ENCODE measurements around the gene MRPL28. TPM values are rescaled to one million over a fixed set of nuclear protein-coding genes. Genes with fewer than 3 reads are reported as not detected.
A peak's percentile ranks its signal among the peaks of the same experiment; 100 is the strongest.
"Not testable (repeated sequence)": the region's sequence is repeated elsewhere in the genome, so short reads cannot be mapped to it uniquely, and the experiment has no call there.

MRPL28 gene
- total RNA-seq, 2 donors from 2014 or later: 137 to 138 TPM

- Histone ChIP-seq H3K9ac (ENCODE audit: extremely low read depth, low read length, poor library complexity, severe bottlenecking) (no peak overlapping the region), H3K27me3 (ENCODE audit: control insufficient read depth, insufficient read depth, low read length, poor library complexity, severe bottlenecking) (no peaks in the 10 kb centered on the region), H3K9me3 (ENCODE audit: control insufficient read depth, low read length) (no peaks in the 10 kb centered on the region), H3K4me1 (ENCODE audit: control insufficient read depth, insufficient read depth, low read length) (no peaks in the 10 kb centered on the region), H3K27ac (ENCODE audit: low read depth, low read length) (no peak overlapping the region), H3K36me3 (ENCODE audit: control insufficient read depth, insufficient read depth, low read length) (no peaks in the 10 kb centered on the region), H3K4me3 (ENCODE audit: low read length) (no peak overlapping the region)
- no peak overlapping the region for H3K4me3 Mint-ChIP-seq
- no peaks in the 10 kb centered on the region for H3K4me1 Mint-ChIP-seq
- no peak for TF ChIP-seq CTCF (conservative IDR thresholded peaks at IDR 0.05)
- no peak for DNase-seq
- H3K9me3 Mint-ChIP-seq: no peaks in the 10 kb centered on the region
- H3K27ac Mint-ChIP-seq: no peak overlapping the region
- 96 to 100% methylated on average over 1 to 4 of the region's 6 CpGs for WGBS, 2 experiments (ENCODE audit: insufficient coverage in 1 of 2, insufficient read length in 1 of 2)
- peaks cover 10% of the 10 kb centered on the region for H3K36me3 Mint-ChIP-seq (ENCODE audit: low read depth)
- no peaks in the 10 kb centered on the region for H3K27me3 Mint-ChIP-seq (ENCODE audit: insufficient read depth)
These were observed 36.8 kb downstream of the MRPL28 start for GRCh38 chr16:333406-334094.

- not testable (repeated sequence) for H3K27me3 ChIP-seq (ENCODE audit: control insufficient read depth, insufficient read depth, low read length, poor library complexity, severe bottlenecking); H3K9me3 Mint-ChIP-seq; H3K4me3 Mint-ChIP-seq; H3K4me1 Mint-ChIP-seq; H3K36me3 ChIP-seq (ENCODE audit: control insufficient read depth, insufficient read depth, low read length); H3K27me3 Mint-ChIP-seq (ENCODE audit: insufficient read depth); H3K9ac ChIP-seq (ENCODE audit: extremely low read depth, low read length, poor library complexity, severe bottlenecking); H3K27ac Mint-ChIP-seq; H3K4me1 ChIP-seq (ENCODE audit: control insufficient read depth, insufficient read depth, low read length); H3K9me3 ChIP-seq (ENCODE audit: control insufficient read depth, low read length); H3K4me3 ChIP-seq (ENCODE audit: low read length); DNase-seq
- 77 to 93% methylated on average over 3 to 5 of the region's 6 CpGs for WGBS, 2 experiments (ENCODE audit: insufficient coverage in 1 of 2, insufficient read length in 1 of 2)
- peak overlapping the region; percentile 38 for H3K27ac ChIP-seq (ENCODE audit: low read depth, low read length)
- H3K36me3 Mint-ChIP-seq (ENCODE audit: low read depth): peaks cover 10% of the 10 kb centered on the region
These were observed 39.0 kb downstream of the MRPL28 start for GRCh38 chr16:331181-331814.

GRCh38 chr16:330741-331140, 39.6 kb downstream of the MRPL28 start:
- Histone ChIP-seq H3K36me3 (ENCODE audit: control insufficient read depth, insufficient read depth, low read length) (no peaks in the 10 kb centered on the region), H3K4me1 (ENCODE audit: control insufficient read depth, insufficient read depth, low read length) (no peaks in the 10 kb centered on the region), H3K4me3 (ENCODE audit: low read length) (no peak overlapping the region), H3K27me3 (ENCODE audit: control insufficient read depth, insufficient read depth, low read length, poor library complexity, severe bottlenecking) (no peaks in the 10 kb centered on the region), H3K9ac (ENCODE audit: extremely low read depth, low read length, poor library complexity, severe bottlenecking) (no peak overlapping the region), H3K9me3 (ENCODE audit: control insufficient read depth, low read length) (no peaks in the 10 kb centered on the region), H3K27ac (ENCODE audit: low read depth, low read length) (peak overlapping the region; percentile 38)
- Mint-ChIP-seq H3K27ac (no peak overlapping the region), H3K27me3 (ENCODE audit: insufficient read depth) (no peaks in the 10 kb centered on the region), H3K4me3 (no peak overlapping the region), H3K9me3 (no peaks in the 10 kb centered on the region), H3K4me1 (no peaks in the 10 kb centered on the region), H3K36me3 (ENCODE audit: low read depth) (peaks cover 10% of the 10 kb centered on the region)
- no peak for TF ChIP-seq CTCF (conservative IDR thresholded peaks at IDR 0.05)
- 90 to 100% methylated on average over 2 of the region's 2 CpGs for WGBS, 2 experiments (ENCODE audit: insufficient coverage in 1 of 2, insufficient read length in 1 of 2)
- DNase-seq: no peak

Measured in endodermal cell (in vitro differentiated cells).